Thymus (tissue), 11 donors: ENCODE measurements around the gene CHAC1. TPM values are rescaled to one million over a fixed set of nuclear protein-coding genes. Genes with fewer than 3 reads are reported as not detected.
"Not testable (repeated sequence)": the region's sequence is repeated elsewhere in the genome, so short reads cannot be mapped to it uniquely, and the experiment has no call there.

Experiments used
- DNase-seq, 9 donors: peaks; one replicate each; pipeline ENCODE4 v3.0.0-alpha.2; 2013; ENCODE audit warnings: low spot score in 9 of 9, low read depth in 6 of 9, missing footprints in 1 of 9
- H3K27ac ChIP-seq, 2 donors: one replicate each; pipeline ENCODE4 v1.5.1; 2013; ENCODE audit warnings: control low read depth in 1 of 2, low read depth in 1 of 2, low read length in 1 of 2, mild to moderate bottlenecking in 1 of 2, moderate library complexity in 1 of 2
- H3K27me3 ChIP-seq, 2 donors: one replicate each; pipeline ENCODE4 v1.5.1; 2013; ENCODE audit warnings: low read length in 1 of 2; ENCODE audit not compliant: control insufficient read depth in 2 of 2, insufficient read depth in 1 of 2
- H3K36me3 ChIP-seq, 2 donors: one replicate each; pipeline ENCODE4 v1.5.1; 2013; ENCODE audit warnings: low read length in 1 of 2, mild to moderate bottlenecking in 1 of 2, moderate library complexity in 1 of 2; ENCODE audit not compliant: control insufficient read depth in 2 of 2, insufficient read depth in 2 of 2
- H3K4me1 ChIP-seq, 2 donors: one replicate each; pipeline ENCODE4 v1.5.1; 2013; ENCODE audit warnings: low read length in 2 of 2; ENCODE audit not compliant: control insufficient read depth in 2 of 2, insufficient read depth in 2 of 2
- H3K4me3 ChIP-seq, 2 donors: one replicate each; pipeline ENCODE4 v1.5.1; 2013; ENCODE audit warnings: low read length in 2 of 2, control low read depth in 1 of 2, mild to moderate bottlenecking in 1 of 2
- H3K9me3 ChIP-seq, 2 donors: one replicate each; pipeline ENCODE4 v1.5.1; 2013; ENCODE audit warnings: low read length in 1 of 2, mild to moderate bottlenecking in 1 of 2; ENCODE audit not compliant: control insufficient read depth in 2 of 2, insufficient read depth in 1 of 2
- WGBS: extraction: QIAGEN DNeasy Blood & Tissue Kit; methylation state at CpG from one replicate; pipeline ENCODE4 v1.1.7; 2013; 5-methylcytosine and 5-hydroxymethylcytosine counted together
- polyA plus RNA-seq: library from polyadenylated mRNA; stranded (reverse); fragments of 200-250 nt; gene quantifications from one replicate; pipeline ENCODE4 v1.2.3, GENCODE V29; 2013
- total RNA-seq: library from RNA; stranded (reverse); fragments of 120-200 nt; gene quantifications from one replicate; pipeline ENCODE4 v1.2.4, GENCODE V29; 2013
- donor health status: healthy.

The CHAC1 gene
- total and polyA plus RNA-seq, 2 donors, result 0.47 to 1.9 TPM

- WGBS, result 17% methylated on average over 17 of the region's 17 CpGs
- no peak for DNase-seq
- no peak overlapping the region for H3K27ac ChIP-seq
Measured at GRCh38 chr15:40953713-40954074, 423 bp downstream of the CHAC1 start.

GRCh38 chr15:40954158-40954848 is 1.0 kb downstream of the CHAC1 start:
- Histone ChIP-seq H3K4me1 (peaks cover 11 to 21% of the 10 kb centered on the region in 2 donors), H3K27me3 (peaks cover 0 to 17% of the 10 kb centered on the region in 2 donors)
- not testable (repeated sequence) for H3K36me3 ChIP-seq, H3K27ac ChIP-seq, H3K9me3 ChIP-seq, DNase-seq, H3K4me3 ChIP-seq
- WGBS, result 90% methylated on average over 8 of the region's 8 CpGs

More at GRCh38 chr15:40953713-40954074, 423 bp downstream of the CHAC1 start:
- no peaks in the 10 kb centered on the region for H3K36me3 ChIP-seq
- peak overlapping the region; percentile 64 to 66 for H3K4me3 ChIP-seq
- peaks cover 0 to 18% of the 10 kb centered on the region in 2 donors for H3K27me3 ChIP-seq
- no peaks in the 10 kb centered on the region for H3K9me3 ChIP-seq
- H3K4me1 ChIP-seq, result peaks cover 11 to 23% of the 10 kb centered on the region in 2 donors

- Histone ChIP-seq H3K27me3 (peaks cover 0 to 17% of the 10 kb centered on the region in 2 donors), H3K36me3 (no peaks in the 10 kb centered on the region), H3K27ac (no peak overlapping the region), H3K9me3 (no peaks in the 10 kb centered on the region), H3K4me1 (peaks cover 11 to 26% of the 10 kb centered on the region in 2 donors), H3K4me3 (no peak overlapping the region)
- WGBS, result 92% methylated on average over 20 of the region's 20 CpGs
- no peak for DNase-seq
Measured at GRCh38 chr15:40955141-40955903, 2.1 kb downstream of the CHAC1 start.

- H3K9me3 ChIP-seq, result no peaks in the 10 kb centered on the region
- WGBS, result over 99% methylated on average over 3 of the region's 3 CpGs
- peaks cover 11 to 26% of the 10 kb centered on the region in 2 donors for H3K4me1 ChIP-seq
- no peaks in the 10 kb centered on the region for H3K36me3 ChIP-seq
- H3K27ac ChIP-seq, result no peak overlapping the region
- no peak for DNase-seq
- H3K4me3 ChIP-seq, result no peak overlapping the region
- peaks cover 0 to 17% of the 10 kb centered on the region in 2 donors for H3K27me3 ChIP-seq
Measured at GRCh38 chr15:40955930-40956540, 2.8 kb downstream of the CHAC1 start.

- peaks cover 0 to 17% of the 10 kb centered on the region in 2 donors for H3K27me3 ChIP-seq
- 94% methylated on average over 3 of the region's 3 CpGs for WGBS
- peaks cover 11 to 26% of the 10 kb centered on the region in 2 donors for H3K4me1 ChIP-seq
- H3K9me3 ChIP-seq, result no peaks in the 10 kb centered on the region
- no peak overlapping the region for H3K4me3 ChIP-seq
- H3K27ac ChIP-seq, result no peak overlapping the region
- no peak for DNase-seq
- H3K36me3 ChIP-seq, result no peaks in the 10 kb centered on the region
Measured at GRCh38 chr15:40956541-40956982, 3.3 kb downstream of the CHAC1 start.

- Histone ChIP-seq H3K27me3 (peaks cover 0 to 17% of the 10 kb centered on the region in 2 donors), H3K4me3 (no peak overlapping the region), H3K9me3 (no peaks in the 10 kb centered on the region), H3K4me1 (peaks cover 11 to 26% of the 10 kb centered on the region in 2 donors), H3K36me3 (no peaks in the 10 kb centered on the region), H3K27ac (no peak overlapping the region)
- WGBS, result 98% methylated on average over 4 of the region's 4 CpGs
- no peak for DNase-seq
Measured at GRCh38 chr15:40957041-40957555, 3.8 kb downstream of the CHAC1 start.

GRCh38 chr15:40957581-40958051 is 4.3 kb downstream of the CHAC1 start:
- WGBS, result 86% methylated on average over 9 of the region's 9 CpGs
- Histone ChIP-seq H3K9me3 (no peaks in the 10 kb centered on the region), H3K27ac (no peak overlapping the region), H3K4me3 (no peak overlapping the region), H3K4me1 (peaks cover 9 to 22% of the 10 kb centered on the region in 2 donors), H3K36me3 (no peaks in the 10 kb centered on the region), H3K27me3 (peaks cover 0 to 13% of the 10 kb centered on the region in 2 donors)
- DNase-seq, result no peak

GRCh38 chr15:40958146-40958545 is 4.9 kb downstream of the CHAC1 start:
- no peak overlapping the region for H3K27ac ChIP-seq
- peaks cover 0 to 10% of the 10 kb centered on the region in 2 donors for H3K27me3 ChIP-seq
- H3K9me3 ChIP-seq, result no peaks in the 10 kb centered on the region
- no peak for DNase-seq
- 94% methylated on average over 6 of the region's 6 CpGs for WGBS
- H3K4me1 ChIP-seq, result peaks cover 6 to 18% of the 10 kb centered on the region in 2 donors
- H3K4me3 ChIP-seq, result no peak overlapping the region
- H3K36me3 ChIP-seq, result no peaks in the 10 kb centered on the region
